WTC11 (cell line): ENCODE results near the gene PRUNE2.

Experiments used
- ATF3 ChIP-seq: sonication (generic); formaldehyde crosslinking; conservative IDR thresholded peaks from 2 replicates; pipeline ENCODE4 v1.8.1; 2022; ENCODE audit warnings: mild to moderate bottlenecking, missing genetic modification reagents
- CREB1 ChIP-seq: sonication (generic); formaldehyde crosslinking; IDR thresholded peaks from 2 replicates; pipeline ENCODE4 v1.8.0; 2023; ENCODE audit warnings: mild to moderate bottlenecking, missing genetic modification reagents
- CTCF ChIP-seq: fragments of 200-600 bp; IDR thresholded peaks from 2 replicates; pipeline ENCODE4 v1.8.0; 2022; ENCODE audit warnings: antibody characterized with exemption
- MLX ChIP-seq: sonication (generic); formaldehyde crosslinking; IDR thresholded peaks from 2 replicates; pipeline ENCODE4 v1.8.1; 2023; ENCODE audit warnings: mild to moderate bottlenecking, missing genetic modification reagents, moderate library complexity
- NR2C2 ChIP-seq: sonication (generic); formaldehyde crosslinking; IDR thresholded peaks from 2 replicates; pipeline ENCODE4 v1.8.0; 2022; ENCODE audit warnings: mild to moderate bottlenecking, missing genetic modification reagents
- PRDM15 ChIP-seq: sonication (generic); formaldehyde crosslinking; IDR thresholded peaks from 2 replicates; pipeline ENCODE4 v1.8.0; 2022; ENCODE audit warnings: missing genetic modification reagents
- STAT6 ChIP-seq: sonication (generic); formaldehyde crosslinking; conservative IDR thresholded peaks from 2 replicates; pipeline ENCODE4 v1.8.1; 2023; ENCODE audit warnings: mild to moderate bottlenecking, low read depth, missing genetic modification reagents, moderate library complexity
- USF1 ChIP-seq: sonication (generic); formaldehyde crosslinking; IDR thresholded peaks from 2 replicates; pipeline ENCODE4 v1.8.0; 2022; ENCODE audit warnings: mild to moderate bottlenecking, missing genetic modification reagents
- USF2 ChIP-seq: sonication (generic); formaldehyde crosslinking; IDR thresholded peaks from 2 replicates; pipeline ENCODE4 v1.8.1; 2023; ENCODE audit warnings: mild to moderate bottlenecking, missing genetic modification reagents, moderate library complexity
- ZBTB21 ChIP-seq: sonication (generic); formaldehyde crosslinking; IDR thresholded peaks from 2 replicates; pipeline ENCODE4 v1.8.1; 2023; ENCODE audit warnings: mild to moderate bottlenecking, missing genetic modification reagents, borderline replicate concordance
- TF ChIP-seq, protein P1 (sequence below): sonication (generic); formaldehyde crosslinking; IDR thresholded peaks from 2 replicates; pipeline ENCODE4 v1.8.1; 2023; ENCODE audit warnings: mild to moderate bottlenecking, missing genetic modification reagents, borderline replicate concordance

- TF ChIP-seq CTCF (no peak), CREB1 (no peak), USF1 (CRISPR knock-in tag) (no peak), ZBTB21 (CRISPR knock-in tag) (no peak), ATF3 (CRISPR knock-in tag) (no peak), USF2 (no peak), PRDM15 (CRISPR knock-in tag) (no peak), STAT6 (no peak), MLX (CRISPR knock-in tag) (no peak), NR2C2 (CRISPR knock-in tag) (no peak)
- TF ChIP-seq, protein P1, sequence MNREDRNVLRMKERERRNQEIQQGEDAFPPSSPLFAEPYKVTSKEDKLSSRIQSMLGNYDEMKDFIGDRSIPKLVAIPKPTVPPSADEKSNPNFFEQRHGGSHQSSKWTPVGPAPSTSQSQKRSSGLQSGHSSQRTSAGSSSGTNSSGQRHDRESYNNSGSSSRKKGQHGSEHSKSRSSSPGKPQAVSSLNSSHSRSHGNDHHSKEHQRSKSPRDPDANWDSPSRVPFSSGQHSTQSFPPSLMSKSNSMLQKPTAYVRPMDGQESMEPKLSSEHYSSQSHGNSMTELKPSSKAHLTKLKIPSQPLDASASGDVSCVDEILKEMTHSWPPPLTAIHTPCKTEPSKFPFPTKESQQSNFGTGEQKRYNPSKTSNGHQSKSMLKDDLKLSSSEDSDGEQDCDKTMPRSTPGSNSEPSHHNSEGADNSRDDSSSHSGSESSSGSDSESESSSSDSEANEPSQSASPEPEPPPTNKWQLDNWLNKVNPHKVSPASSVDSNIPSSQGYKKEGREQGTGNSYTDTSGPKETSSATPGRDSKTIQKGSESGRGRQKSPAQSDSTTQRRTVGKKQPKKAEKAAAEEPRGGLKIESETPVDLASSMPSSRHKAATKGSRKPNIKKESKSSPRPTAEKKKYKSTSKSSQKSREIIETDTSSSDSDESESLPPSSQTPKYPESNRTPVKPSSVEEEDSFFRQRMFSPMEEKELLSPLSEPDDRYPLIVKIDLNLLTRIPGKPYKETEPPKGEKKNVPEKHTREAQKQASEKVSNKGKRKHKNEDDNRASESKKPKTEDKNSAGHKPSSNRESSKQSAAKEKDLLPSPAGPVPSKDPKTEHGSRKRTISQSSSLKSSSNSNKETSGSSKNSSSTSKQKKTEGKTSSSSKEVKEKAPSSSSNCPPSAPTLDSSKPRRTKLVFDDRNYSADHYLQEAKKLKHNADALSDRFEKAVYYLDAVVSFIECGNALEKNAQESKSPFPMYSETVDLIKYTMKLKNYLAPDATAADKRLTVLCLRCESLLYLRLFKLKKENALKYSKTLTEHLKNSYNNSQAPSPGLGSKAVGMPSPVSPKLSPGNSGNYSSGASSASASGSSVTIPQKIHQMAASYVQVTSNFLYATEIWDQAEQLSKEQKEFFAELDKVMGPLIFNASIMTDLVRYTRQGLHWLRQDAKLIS: no peak
These were observed 49.9 kb downstream of the PRUNE2 start for GRCh38 chr9:76856016-76856415.
